ENCODE results near the gene TSPO2. TPM values are rescaled to one million over a fixed set of nuclear protein-coding genes. Genes with fewer than 3 reads are reported as not detected.

TSPO2 gene
- total RNA-seq, 2 experiments from 2014 or later = not detected

DNA sequence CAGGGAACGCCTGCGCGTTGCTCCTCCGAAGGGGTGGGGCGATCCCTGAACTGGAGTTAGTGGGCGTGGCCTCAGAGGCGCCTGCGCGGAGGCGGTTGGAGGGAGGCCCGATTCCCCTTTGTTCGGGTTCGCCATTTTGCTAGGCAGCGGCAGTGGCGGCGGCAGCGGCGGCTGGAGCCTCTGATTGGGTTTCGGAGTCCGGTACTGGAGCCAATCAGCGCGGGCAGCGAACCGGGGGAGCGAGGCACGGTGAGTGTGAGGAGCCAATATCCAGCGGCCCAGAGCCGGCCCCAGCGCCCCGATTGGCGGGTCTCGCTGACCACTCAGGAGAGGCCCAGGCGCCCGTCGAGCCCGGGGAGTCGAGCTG lies 30.6 kb downstream of the TSPO2 start, which contains the start of gene NFYA:
TSS of gene NFYA (plus strand) at position 139 of the 367 bp plus-strand sequence. CDS start 6,116 bp downstream, outside the sequence.
- Mint-ChIP-seq H3K4me3 (peak within 1 kb of the TSS; percentile 93), H3K27me3 (ENCODE audit: low read depth) (no peaks in the 10 kb centered on the region), H3K36me3 (ENCODE audit: low read depth) (peaks cover 18% of the 10 kb centered on the region), H3K4me1 (ENCODE audit: low read depth) (peaks cover 50% of the 10 kb centered on the region), H3K27ac (peak within 1 kb of the TSS; percentile 98), H3K9me3 (no peaks in the 10 kb centered on the region)
- CTCF ChIA-PET = interaction anchor here (0.8 kb wide), 1 partner anchor 45 kb away, joined by 4 read pairs; no protein-coding TSS in a partner anchor
- DNase-seq = no peak
- intact Hi-C loops (cut with micrococcal nuclease) = loop anchor here (1.0 to 10.0 kb wide), 12 partner anchors 44 to 1961 kb away; no protein-coding TSS in a partner anchor

- H3K27ac Mint-ChIP-seq = peak overlapping the region; percentile 97
- DNase-seq = peak; percentile 85
- H3K4me1 Mint-ChIP-seq (ENCODE audit: low read depth) = peaks cover 49% of the 10 kb centered on the region
- CTCF ChIA-PET = no interaction called here
- intact Hi-C loops (cut with micrococcal nuclease) = loop anchor here (2.0 to 10.0 kb wide), 6 partner anchors 45 to 1961 kb away; no protein-coding TSS in a partner anchor
- no peaks in the 10 kb centered on the region for H3K27me3 Mint-ChIP-seq (ENCODE audit: low read depth)
- H3K9me3 Mint-ChIP-seq = no peaks in the 10 kb centered on the region
- peak overlapping the region; percentile 93 for H3K4me3 Mint-ChIP-seq
- peaks cover 14% of the 10 kb centered on the region for H3K36me3 Mint-ChIP-seq (ENCODE audit: low read depth)
These were observed 31.1 kb downstream of the TSPO2 start for GRCh38 chr6:41073203-41073967.

- no peaks in the 10 kb centered on the region for H3K27me3 Mint-ChIP-seq (ENCODE audit: low read depth)
- CTCF ChIA-PET = interaction anchor here (1.6 to 2.4 kb wide), 2 partner anchors 233 to 245 kb away, joined by 3 to 7 read pairs; no protein-coding TSS in a partner anchor
- intact Hi-C loops (cut with micrococcal nuclease) = loop anchor here (2.0 to 10.0 kb wide), 6 partner anchors 45 to 1962 kb away; no protein-coding TSS in a partner anchor
- DNase-seq = no peak
- H3K9me3 Mint-ChIP-seq = no peaks in the 10 kb centered on the region
- peaks cover 19% of the 10 kb centered on the region for H3K36me3 Mint-ChIP-seq (ENCODE audit: low read depth)
- H3K4me3 Mint-ChIP-seq = peak overlapping the region; percentile 93
- peak overlapping the region; percentile 97 for H3K27ac Mint-ChIP-seq
- peaks cover 53% of the 10 kb centered on the region for H3K4me1 Mint-ChIP-seq (ENCODE audit: low read depth)
These were observed 31.9 kb downstream of the TSPO2 start for GRCh38 chr6:41073968-41074691.

DNA sequence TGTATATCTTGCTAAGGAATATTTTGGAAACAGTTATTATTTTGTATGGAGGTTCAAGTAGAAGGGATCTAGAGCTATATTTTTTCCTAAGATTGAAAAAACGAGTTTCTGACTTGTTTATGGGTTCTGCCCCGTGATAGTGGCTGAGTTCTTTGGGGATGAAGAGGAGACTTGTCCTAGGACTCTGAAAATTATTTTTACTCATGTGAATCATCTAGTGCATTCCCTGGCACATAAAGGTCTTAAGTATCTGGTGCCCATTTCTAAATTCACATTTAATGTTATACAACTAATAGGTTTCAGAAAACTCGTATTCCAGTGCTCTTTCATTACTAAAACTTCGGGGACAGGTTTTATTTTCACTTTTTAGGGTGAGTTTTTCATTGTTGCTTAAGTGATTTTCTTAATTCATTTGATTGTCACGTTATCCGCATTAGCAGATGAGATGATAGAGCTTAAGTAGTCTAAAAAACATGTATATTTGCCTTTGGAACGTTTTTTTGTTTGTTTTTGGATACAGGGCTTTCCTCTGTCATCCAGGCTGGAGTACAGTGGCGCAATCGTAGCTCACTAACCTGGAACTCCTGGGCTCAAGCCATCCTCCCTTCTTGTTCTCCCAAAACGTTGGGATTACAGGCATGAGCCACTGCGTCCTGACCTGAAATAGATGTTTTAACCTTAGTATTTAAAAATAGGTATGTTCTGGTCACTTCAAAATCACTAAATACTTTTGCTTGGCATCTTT lies 32.6 kb downstream of the TSPO2 start:
- Mint-ChIP-seq H3K9me3 (no peaks in the 10 kb centered on the region), H3K36me3 (ENCODE audit: low read depth) (peaks cover 23% of the 10 kb centered on the region), H3K27me3 (ENCODE audit: low read depth) (no peaks in the 10 kb centered on the region), H3K4me3 (peak overlapping the region; percentile 93), H3K4me1 (ENCODE audit: low read depth) (peaks cover 54% of the 10 kb centered on the region), H3K27ac (peak overlapping the region; percentile 97)
- CTCF ChIA-PET = interaction anchor here (1.0 to 2.4 kb wide), 5 partner anchors 12 to 244 kb away, joined by 3 to 7 read pairs (median 5); no protein-coding TSS in a partner anchor
- intact Hi-C loops (cut with micrococcal nuclease) = loop anchor here (5.0 to 10.0 kb wide), 2 partner anchors 610 to 1963 kb away; no protein-coding TSS in a partner anchor
- no peak for DNase-seq

DNA sequence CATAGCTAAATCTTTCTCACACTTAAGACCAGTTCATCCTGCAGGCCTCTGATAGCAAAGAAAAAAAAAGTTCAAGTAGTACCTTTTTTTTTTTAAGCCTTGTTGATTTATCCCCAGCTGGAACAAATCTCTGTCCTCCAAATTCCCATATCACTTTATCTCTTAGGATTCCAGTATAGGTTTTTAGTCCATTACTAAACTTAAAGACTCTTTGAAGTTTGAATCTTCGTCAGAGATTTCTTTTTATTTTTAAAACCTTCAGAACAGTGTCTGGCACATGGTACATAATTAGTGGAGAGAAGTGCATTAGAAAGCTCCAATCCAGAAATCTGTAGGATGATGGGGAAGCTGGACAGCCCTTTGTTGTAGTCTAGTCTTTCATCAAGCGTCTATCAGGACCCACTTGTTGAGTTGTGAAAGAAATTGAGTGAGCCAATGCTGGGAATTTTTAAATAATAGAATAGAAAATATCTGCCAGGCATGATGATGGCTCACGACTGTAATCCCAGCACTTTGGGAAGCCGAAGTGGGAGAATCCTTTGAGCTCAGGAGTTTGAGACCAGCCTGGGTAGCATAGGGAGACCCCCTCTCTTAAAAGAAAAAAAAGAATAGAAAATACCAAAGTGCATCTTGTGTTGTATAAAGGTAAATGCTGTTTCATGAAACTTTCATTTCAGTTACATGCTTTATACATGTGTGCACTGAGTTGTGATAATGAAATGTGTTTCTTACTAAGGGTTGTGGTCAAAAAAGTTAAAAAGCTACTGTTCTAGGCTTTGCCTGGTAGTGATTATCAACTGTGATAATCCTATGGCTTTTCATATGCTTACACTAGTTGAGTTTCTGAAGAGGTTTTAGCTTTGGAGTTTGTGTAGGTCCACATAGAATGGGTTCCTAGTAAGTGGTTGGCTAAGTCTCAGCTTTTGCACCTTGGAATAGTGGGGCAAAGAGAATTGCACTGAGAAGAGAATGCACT lies 33.7 kb downstream of the TSPO2 start:
- H3K27me3 Mint-ChIP-seq (ENCODE audit: low read depth) = no peaks in the 10 kb centered on the region
- intact Hi-C loops (cut with micrococcal nuclease) = loop anchor here (2.0 to 10.0 kb wide), 2 partner anchors 27 to 609 kb away; no protein-coding TSS in a partner anchor
- DNase-seq = no peak
- H3K4me1 Mint-ChIP-seq (ENCODE audit: low read depth) = peaks cover 59% of the 10 kb centered on the region
- peaks cover 28% of the 10 kb centered on the region for H3K36me3 Mint-ChIP-seq (ENCODE audit: low read depth)
- H3K27ac Mint-ChIP-seq = peak overlapping the region; percentile 64
- H3K4me3 Mint-ChIP-seq = peak overlapping the region; percentile 93
- CTCF ChIA-PET = interaction anchor here (0.7 to 2.4 kb wide), 8 partner anchors 8 to 243 kb away, joined by 3 to 9 read pairs (median 6); no protein-coding TSS in a partner anchor
- H3K9me3 Mint-ChIP-seq = no peaks in the 10 kb centered on the region

DNA sequence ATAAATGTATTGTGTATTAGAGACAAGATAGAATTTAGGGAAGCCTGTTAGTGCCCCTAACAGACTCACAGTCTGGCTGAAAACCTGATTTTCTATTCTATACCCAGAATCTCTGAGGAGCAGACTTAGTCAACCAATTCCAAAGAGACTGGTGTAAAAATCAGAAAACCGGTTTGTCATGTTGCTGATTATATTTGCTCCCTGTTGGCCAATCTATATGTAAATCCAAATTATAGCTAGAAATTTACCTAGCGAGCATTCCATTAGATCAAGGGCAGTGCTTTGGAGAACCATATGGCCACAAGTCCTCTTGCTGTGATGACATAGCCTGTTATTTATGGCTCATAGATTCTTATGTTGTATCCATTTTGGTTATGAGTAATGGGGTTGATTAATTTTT lies 35.3 kb downstream of the TSPO2 start:
- intact Hi-C loops (cut with micrococcal nuclease) = loop anchor here (2.0 to 10.0 kb wide), 2 partner anchors 25 to 607 kb away; no protein-coding TSS in a partner anchor
- Mint-ChIP-seq H3K4me3 (no peak overlapping the region), H3K27ac (no peak overlapping the region), H3K4me1 (ENCODE audit: low read depth) (peaks cover 64% of the 10 kb centered on the region), H3K9me3 (no peaks in the 10 kb centered on the region), H3K36me3 (ENCODE audit: low read depth) (peaks cover 32% of the 10 kb centered on the region), H3K27me3 (ENCODE audit: low read depth) (no peaks in the 10 kb centered on the region)
- no peak for DNase-seq
- CTCF ChIA-PET = interaction anchor here (0.6 to 2.3 kb wide), 3 partner anchors 9 to 50 kb away, joined by 3 to 9 read pairs (median 3); no protein-coding TSS in a partner anchor

DNA sequence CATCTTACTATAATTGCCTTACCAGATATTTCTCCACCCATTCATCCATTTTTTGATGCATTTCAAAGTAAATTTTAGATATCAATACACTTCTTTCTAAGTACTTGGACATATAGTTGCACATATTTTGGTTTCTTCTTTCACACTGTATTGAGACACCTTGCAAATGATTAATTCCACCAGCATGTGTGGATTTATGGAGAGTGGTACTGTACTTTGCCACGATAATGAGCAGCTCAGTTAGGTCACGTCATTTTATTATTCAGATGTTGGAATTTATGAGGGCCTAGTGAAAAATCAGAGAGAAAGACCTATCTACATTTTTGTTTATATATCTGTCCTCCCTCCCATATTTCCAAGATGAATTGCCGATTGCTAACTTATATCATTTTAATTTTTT lies 35.8 kb downstream of the TSPO2 start:
- intact Hi-C loops (cut with micrococcal nuclease) = loop anchor here (10.0 kb wide), 1 partner anchor 607 kb away; no protein-coding TSS in a partner anchor
- Mint-ChIP-seq H3K27me3 (ENCODE audit: low read depth) (no peaks in the 10 kb centered on the region), H3K9me3 (no peaks in the 10 kb centered on the region), H3K36me3 (ENCODE audit: low read depth) (peaks cover 34% of the 10 kb centered on the region), H3K4me3 (no peak overlapping the region), H3K4me1 (ENCODE audit: low read depth) (peaks cover 64% of the 10 kb centered on the region), H3K27ac (peak overlapping the region; percentile 57)
- CTCF ChIA-PET = interaction anchor here (1.0 to 2.3 kb wide), 3 partner anchors 10 to 104 kb away, joined by 3 to 9 read pairs (median 3); no protein-coding TSS in a partner anchor
- no peak for DNase-seq

- no peaks in the 10 kb centered on the region for H3K27me3 Mint-ChIP-seq (ENCODE audit: low read depth)
- peak overlapping the region; percentile 70 for H3K27ac Mint-ChIP-seq
- no peak overlapping the region for H3K4me3 Mint-ChIP-seq
- peaks cover 67% of the 10 kb centered on the region for H3K4me1 Mint-ChIP-seq (ENCODE audit: low read depth)
- CTCF ChIA-PET = interaction anchor here (1.3 to 1.5 kb wide), 2 partner anchors 14 to 103 kb away, joined by 3 read pairs; no protein-coding TSS in a partner anchor
- DNase-seq = no peak
- intact Hi-C loops (cut with micrococcal nuclease) = loop anchor here (10.0 kb wide), 1 partner anchor 606 kb away; no protein-coding TSS in a partner anchor
- peaks cover 36% of the 10 kb centered on the region for H3K36me3 Mint-ChIP-seq (ENCODE audit: low read depth)
- no peaks in the 10 kb centered on the region for H3K9me3 Mint-ChIP-seq
These were observed 36.8 kb downstream of the TSPO2 start for GRCh38 chr6:41079080-41079479.

- Mint-ChIP-seq H3K36me3 (ENCODE audit: low read depth) (peaks cover 39% of the 10 kb centered on the region), H3K4me1 (ENCODE audit: low read depth) (peaks cover 54% of the 10 kb centered on the region), H3K9me3 (no peaks in the 10 kb centered on the region), H3K27me3 (ENCODE audit: low read depth) (no peaks in the 10 kb centered on the region), H3K4me3 (peak overlapping the region; percentile 52), H3K27ac (peak overlapping the region; percentile 73)
- intact Hi-C loops (cut with micrococcal nuclease) = no loop called here
- CTCF ChIA-PET = interaction anchor here (0.7 to 1.4 kb wide), 4 partner anchors 12 to 239 kb away, joined by 3 to 4 read pairs (median 3); no protein-coding TSS in a partner anchor
- DNase-seq = peak; percentile 27
These were observed 38.4 kb downstream of the TSPO2 start for GRCh38 chr6:41080621-41081020.

GRCh38 chr6:41083072-41083471 lies 40.8 kb downstream of the TSPO2 start:
- Mint-ChIP-seq H3K9me3 (no peaks in the 10 kb centered on the region), H3K27ac (no peak overlapping the region), H3K27me3 (ENCODE audit: low read depth) (no peaks in the 10 kb centered on the region), H3K36me3 (ENCODE audit: low read depth) (peaks cover 40% of the 10 kb centered on the region), H3K4me1 (ENCODE audit: low read depth) (peaks cover 37% of the 10 kb centered on the region), H3K4me3 (no peak overlapping the region)
- no peak for DNase-seq
- intact Hi-C loops (cut with micrococcal nuclease) = no loop called here
- CTCF ChIA-PET = interaction anchor here (0.6 to 1.3 kb wide), 2 partner anchors 10 to 100 kb away, joined by 3 to 4 read pairs; no protein-coding TSS in a partner anchor
